GM12891 (cell line): ENCODE measurements around the gene PAQR5.

ENCODE experiments used
- POLR2A ChIP-seq: IDR thresholded peaks from 2 replicates; pipeline ENCODE4 v1.6.1; 2011; ENCODE audit warnings: low read depth, low read length, control low read depth
- POLR2AphosphoS5 ChIP-seq: IDR thresholded peaks from 2 replicates; pipeline ENCODE4 v1.6.1; 2011; ENCODE audit warnings: low read depth, low read length, control low read depth
- TAF1 ChIP-seq: IDR thresholded peaks from 2 replicates; pipeline ENCODE4 v1.6.1; 2011; ENCODE audit warnings: low read depth, low read length, control low read depth

GRCh38 chr15:69434238-69434637, 135.5 kb downstream of the PAQR5 start:
- TF ChIP-seq POLR2A (no peak), POLR2AphosphoS5 (no peak), TAF1 (no peak)
